ENCODE results near the gene THSD8.

DNA sequence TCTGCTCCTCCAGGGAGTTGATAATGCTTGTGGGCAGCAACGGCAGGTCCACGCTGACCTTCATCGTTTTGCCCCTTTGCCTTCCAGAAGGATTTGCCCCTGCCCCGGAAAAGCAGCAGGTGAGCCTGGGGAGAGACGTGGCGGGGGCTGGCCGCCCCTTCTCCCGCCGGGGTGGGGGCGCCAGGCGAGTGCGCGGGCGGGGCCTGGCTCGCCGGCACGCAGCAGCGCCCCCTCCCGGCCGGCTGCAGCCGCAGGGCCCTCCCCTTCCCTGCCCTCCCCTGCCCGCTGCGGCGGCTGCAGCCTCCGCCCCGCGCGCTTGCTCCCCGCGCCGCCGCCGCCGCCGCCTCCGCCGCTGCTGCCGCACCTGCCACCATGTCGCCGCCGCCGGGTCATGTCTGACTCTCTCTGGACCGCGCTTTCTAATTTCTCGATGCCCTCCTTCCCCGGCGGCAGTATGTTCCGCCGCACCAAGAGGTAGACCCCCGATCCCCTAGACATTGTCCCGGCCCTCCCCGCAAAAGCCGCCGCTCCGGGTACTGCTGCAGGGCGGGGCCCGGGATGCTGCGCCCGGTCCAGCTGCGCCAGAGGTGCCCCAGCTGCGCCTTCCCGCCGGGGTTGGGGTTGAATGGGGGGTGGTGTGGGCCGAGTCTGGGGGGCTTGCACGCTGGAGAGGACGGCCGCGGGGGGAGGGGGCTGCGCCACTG is 36.5 kb downstream of the THSD8 start, which contains the start of gene MAST1:
- TF ChIP-seq CTCF (IDR thresholded peaks at IDR 0.05) (peak; percentile 25 to 59 (median 29)), POLR2A (IDR thresholded peaks at IDR 0.05) (no peak), EP300 (IDR thresholded peaks at IDR 0.05) (no peak)

Data from tibial nerve (tissue), 4 donors.